ES-I3 (cell line): ENCODE measurements around the gene ARMS2.

Experiments used
- H3K36me3 ChIP-seq: 2 replicates; pipeline ENCODE4 v1.6.1; 2013; ENCODE audit warnings: mild to moderate bottlenecking, low read length, control low read depth, moderate library complexity; ENCODE audit not compliant: insufficient read depth
- H3K4me1 ChIP-seq: 2 replicates; pipeline ENCODE4 v1.6.1; 2013; ENCODE audit warnings: mild to moderate bottlenecking, control low read depth, low read length; ENCODE audit not compliant: insufficient read depth
- H3K9ac ChIP-seq: 2 replicates; pipeline ENCODE4 v1.6.1; 2013; ENCODE audit warnings: low read depth, mild to moderate bottlenecking, low read length, moderate library complexity
- H3K9me3 ChIP-seq: 2 replicates; pipeline ENCODE4 v1.6.1; 2013; ENCODE audit warnings: mild to moderate bottlenecking, low read length, moderate library complexity; ENCODE audit not compliant: control insufficient read depth, insufficient read depth

ARMS2 gene

DNA sequence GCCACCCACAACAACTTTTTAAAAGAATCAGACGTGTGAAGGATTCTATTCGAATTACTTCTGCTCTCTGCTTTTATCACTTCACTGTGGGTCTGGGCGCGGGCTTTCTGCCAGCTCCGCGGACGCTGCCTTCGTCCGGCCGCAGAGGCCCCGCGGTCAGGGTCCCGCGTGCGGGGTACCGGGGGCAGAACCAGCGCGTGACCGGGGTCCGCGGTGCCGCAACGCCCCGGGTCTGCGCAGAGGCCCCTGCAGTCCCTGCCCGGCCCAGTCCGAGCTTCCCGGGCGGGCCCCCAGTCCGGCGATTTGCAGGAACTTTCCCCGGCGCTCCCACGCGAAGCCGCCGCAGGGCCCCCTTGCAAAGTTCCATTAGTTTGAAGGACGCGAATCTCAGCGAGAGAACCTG lies 6.4 kb downstream of the ARMS2 start:
- Histone ChIP-seq H3K36me3 (no peaks in the 10 kb centered on the region), H3K9ac (peak overlapping the region; percentile 42; the same call in 1 of the 2 replicates), H3K9me3 (no peaks in the 10 kb centered on the region), H3K4me1 (peaks cover 3% of the 10 kb centered on the region)

DNA sequence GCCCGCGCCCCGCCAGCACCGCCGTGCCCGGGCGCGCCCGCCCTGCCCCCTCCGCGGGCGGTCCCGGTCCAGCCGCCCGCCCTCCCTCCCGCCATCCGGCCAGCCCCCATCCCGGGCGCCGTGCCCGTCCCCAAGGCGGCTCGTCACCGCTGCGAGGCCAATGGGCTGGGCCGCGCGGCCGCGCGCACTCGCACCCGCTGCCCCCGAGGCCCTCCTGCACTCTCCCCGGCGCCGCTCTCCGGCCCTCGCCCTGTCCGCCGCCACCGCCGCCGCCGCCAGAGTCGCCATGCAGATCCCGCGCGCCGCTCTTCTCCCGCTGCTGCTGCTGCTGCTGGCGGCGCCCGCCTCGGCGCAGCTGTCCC lies 6.9 kb downstream of the ARMS2 start, which contains the start of gene HTRA1:
TSS of gene HTRA1 (plus strand) at position 187 of the 362 bp plus-strand sequence. CDS start at position 287, 100 bp downstream.
- Histone ChIP-seq H3K36me3 (no peaks in the 10 kb centered on the region), H3K9me3 (no peaks in the 10 kb centered on the region), H3K9ac (peak within 1 kb of the TSS; percentile 42), H3K4me1 (peaks cover 3% of the 10 kb centered on the region)

DNA sequence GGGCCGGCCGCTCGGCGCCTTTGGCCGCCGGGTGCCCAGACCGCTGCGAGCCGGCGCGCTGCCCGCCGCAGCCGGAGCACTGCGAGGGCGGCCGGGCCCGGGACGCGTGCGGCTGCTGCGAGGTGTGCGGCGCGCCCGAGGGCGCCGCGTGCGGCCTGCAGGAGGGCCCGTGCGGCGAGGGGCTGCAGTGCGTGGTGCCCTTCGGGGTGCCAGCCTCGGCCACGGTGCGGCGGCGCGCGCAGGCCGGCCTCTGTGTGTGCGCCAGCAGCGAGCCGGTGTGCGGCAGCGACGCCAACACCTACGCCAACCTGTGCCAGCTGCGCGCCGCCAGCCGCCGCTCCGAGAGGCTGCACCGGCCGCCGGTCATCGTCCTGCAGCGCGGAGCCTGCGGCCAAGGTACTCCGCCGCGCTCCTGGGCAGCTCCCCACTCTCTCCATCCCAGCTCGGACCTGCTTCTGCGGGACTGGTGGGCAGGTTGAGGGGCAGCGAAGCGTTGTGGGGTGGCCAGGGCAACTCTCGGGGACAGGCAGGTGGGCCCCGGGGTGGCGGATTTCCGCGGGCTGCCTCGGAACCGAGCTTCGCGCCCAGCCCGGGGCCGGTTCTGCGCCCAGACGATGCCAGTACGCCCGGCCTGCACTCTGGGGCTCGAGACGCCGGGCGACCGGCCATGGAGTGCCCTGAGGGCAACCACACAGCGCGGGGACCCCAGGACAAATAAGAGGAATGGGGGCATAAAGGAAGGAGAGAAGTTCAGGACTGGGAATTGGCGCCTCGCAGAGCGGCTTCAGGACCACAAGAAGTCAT lies 7.5 kb downstream of the ARMS2 start:
- Histone ChIP-seq H3K36me3 (no peaks in the 10 kb centered on the region), H3K9me3 (no peaks in the 10 kb centered on the region), H3K4me1 (peaks cover 3% of the 10 kb centered on the region), H3K9ac (peak overlapping the region; percentile 36)

DNA sequence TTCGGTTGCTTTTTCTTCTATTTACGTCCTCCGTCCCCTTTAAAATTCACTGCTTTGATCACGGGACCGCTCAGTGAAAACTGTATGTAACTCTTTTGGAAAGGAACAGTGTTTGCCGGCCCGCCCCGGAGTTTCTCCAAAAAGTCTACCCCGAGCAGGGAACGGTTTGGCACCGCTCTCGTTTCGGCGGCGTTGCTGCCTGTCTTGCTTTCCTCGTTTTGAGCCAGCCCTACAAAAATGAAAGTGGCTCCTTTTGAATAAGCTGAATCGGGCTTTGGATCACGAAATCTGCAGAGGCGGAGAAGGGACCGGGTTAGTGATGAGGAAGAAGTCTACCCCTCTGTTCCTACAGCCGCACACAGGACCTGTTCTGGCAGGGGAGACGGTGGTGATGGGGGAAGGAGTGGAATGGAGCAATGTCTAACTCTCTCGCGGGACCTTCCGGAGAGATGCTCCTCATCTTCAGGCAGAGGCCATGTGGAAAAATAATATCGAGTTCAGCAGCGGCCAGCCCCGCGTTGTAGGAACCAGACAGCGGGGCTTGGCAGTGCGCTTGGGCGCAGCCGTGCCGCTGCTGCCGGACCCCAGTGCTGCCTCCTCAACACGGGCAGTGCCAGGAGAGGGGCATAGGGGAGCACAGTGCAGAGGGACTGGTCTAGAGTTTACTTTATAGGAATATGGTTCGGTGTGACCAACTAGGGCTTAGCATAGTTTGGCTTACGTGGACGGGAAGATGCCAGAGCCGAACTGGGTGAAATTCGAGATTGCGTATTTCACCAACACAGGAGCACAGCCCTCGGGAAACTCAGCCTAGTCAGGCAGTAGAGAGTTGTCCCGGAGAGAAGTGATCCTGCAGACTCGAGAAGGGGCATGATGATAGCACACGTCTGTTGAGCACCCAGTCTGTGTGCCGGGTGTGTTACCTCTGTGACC lies 8.3 kb downstream of the ARMS2 start:
- Histone ChIP-seq H3K4me1 (peaks cover 3% of the 10 kb centered on the region), H3K9ac (peak overlapping the region; percentile 36), H3K9me3 (no peaks in the 10 kb centered on the region), H3K36me3 (no peaks in the 10 kb centered on the region)

DNA sequence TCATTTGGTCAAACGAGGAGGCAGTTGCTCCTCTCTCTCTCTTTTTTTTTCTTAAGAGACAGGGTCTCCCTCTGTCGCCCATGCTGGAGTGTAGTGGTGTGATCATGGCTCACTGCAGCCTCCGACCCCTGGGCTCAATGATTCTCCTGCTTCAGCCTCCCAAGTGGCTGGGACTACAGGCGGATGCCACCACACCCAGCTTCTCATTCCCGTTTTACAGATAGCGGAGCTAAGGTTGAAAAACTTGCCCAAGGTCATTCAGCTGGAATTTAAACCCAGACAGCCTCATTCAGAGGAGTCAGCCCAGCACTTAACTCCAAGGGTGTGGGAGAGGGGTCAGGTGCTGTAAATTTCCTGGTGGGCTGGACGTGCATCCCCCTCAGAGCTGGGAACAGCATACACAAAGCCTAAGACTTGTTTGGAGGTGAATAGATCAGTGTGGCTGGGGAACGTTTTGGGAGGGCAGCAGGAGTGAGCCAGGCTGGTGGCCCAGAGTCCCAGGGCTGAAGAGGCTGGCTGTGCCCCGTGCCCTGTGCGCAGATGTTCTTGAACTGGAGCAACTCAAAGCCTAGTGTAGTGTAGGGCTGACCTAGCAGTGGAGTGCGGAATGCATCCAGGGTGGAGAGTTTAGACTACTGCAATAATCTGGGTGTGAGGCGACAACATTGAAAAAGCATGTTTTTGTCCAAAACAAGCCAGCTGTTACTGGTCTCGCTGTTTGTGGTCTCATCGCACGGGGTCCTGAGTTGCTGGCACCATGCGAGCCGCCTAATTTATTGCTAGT lies 9.2 kb downstream of the ARMS2 start:
- H3K4me1 ChIP-seq: peaks cover 3% of the 10 kb centered on the region
- H3K9me3 ChIP-seq: no peaks in the 10 kb centered on the region
- no peak overlapping the region for H3K9ac ChIP-seq
- no peaks in the 10 kb centered on the region for H3K36me3 ChIP-seq

DNA sequence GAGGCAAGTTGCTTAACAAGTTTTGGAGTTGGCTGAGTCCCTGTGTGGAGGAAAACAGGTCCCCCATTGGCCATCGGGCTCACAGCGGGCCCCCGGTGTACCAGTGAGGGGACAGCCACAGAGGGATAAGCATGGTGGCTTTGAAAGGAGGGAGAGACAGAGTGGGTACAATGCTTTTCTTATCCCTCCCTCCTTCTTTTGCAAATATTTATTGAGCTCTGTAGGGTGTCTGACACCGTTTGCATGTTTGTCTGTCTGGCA lies 9.7 kb downstream of the ARMS2 start:
- H3K4me1 ChIP-seq: peaks cover 3% of the 10 kb centered on the region
- H3K36me3 ChIP-seq: no peaks in the 10 kb centered on the region
- H3K9ac ChIP-seq: no peak overlapping the region
- H3K9me3 ChIP-seq: no peaks in the 10 kb centered on the region

DNA sequence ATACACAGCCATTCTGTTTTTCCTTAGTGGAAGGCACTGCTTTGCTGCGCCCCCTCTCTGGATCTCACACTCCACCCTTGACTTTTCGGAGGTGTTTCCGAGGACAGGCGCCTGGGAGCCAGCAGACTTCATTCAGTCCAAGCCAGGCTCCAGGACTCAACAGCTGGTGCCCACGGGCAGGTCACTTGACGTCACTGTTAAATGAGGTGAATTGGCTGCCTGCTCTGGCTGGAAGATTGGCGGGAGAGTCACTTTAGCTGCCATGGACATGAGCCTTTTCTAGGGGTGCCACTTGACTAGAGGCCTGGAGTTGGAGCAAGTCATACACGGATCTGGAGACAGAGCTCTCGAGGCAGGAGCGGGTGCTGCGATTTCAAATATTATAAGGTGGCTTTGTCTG lies 10.1 kb downstream of the ARMS2 start:
- Histone ChIP-seq H3K9ac (no peak overlapping the region), H3K4me1 (peaks cover 3% of the 10 kb centered on the region), H3K9me3 (no peaks in the 10 kb centered on the region), H3K36me3 (no peaks in the 10 kb centered on the region)

DNA sequence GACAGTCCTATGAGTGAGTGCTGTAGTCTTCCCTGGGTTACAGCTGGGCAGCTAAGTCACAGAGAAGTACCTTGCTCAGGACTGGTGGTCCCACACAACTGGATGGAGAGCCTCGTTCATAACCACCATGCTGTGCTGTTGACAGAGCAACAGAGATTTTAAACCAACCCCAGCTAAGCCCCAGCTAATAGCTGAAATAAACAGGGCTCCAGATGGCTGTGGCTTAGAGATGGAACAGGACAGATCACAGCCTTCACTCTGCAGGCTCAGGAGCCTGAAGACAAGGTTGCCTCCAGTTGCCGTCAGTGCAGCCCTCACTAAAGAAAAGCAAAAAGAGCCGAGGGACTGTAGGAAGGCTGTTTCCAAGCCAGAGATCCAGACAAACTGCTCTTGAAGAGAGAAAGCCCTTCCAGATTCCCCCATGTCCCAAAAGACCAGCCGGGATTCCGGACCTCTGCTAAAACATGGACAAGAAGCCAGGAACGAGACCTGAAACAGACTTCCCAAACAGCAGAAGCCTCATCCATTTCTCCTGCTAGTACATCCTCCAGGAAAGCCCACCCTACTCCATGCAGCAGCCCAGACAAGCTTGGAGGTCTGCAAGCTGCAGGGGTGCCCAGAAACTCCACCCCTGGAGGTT lies 11.1 kb downstream of the ARMS2 start:
- H3K9ac ChIP-seq: no peak overlapping the region
- peaks cover 3% of the 10 kb centered on the region; the same call in 1 of the 2 replicates for H3K4me1 ChIP-seq
- no peaks in the 10 kb centered on the region for H3K36me3 ChIP-seq
- no peaks in the 10 kb centered on the region for H3K9me3 ChIP-seq

DNA sequence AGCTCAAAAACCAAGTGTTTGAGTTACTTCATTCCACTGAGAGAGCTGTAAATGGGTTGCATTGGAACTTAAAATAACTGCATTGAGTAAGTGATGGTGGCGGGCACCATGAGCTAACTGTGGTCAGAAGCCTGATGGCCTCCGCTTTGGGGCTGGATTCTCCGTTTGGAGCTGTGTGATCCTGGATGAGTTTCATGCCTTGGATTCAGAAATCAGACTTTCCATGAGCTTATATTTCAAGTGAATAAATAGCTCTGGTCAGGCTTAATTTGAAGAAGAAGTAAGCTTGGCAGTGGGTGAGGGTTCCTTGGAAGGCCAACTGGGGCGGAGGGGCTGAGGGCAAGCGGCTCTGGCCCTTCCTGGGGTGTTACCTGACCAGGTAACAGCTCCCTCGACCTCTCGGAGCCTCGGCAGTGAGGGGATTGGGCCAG lies 12.5 kb downstream of the ARMS2 start:
- peaks cover 3% of the 10 kb centered on the region; the same call in 1 of the 2 replicates for H3K4me1 ChIP-seq
- H3K36me3 ChIP-seq: no peaks in the 10 kb centered on the region
- H3K9ac ChIP-seq: no peak overlapping the region
- no peaks in the 10 kb centered on the region for H3K9me3 ChIP-seq

DNA sequence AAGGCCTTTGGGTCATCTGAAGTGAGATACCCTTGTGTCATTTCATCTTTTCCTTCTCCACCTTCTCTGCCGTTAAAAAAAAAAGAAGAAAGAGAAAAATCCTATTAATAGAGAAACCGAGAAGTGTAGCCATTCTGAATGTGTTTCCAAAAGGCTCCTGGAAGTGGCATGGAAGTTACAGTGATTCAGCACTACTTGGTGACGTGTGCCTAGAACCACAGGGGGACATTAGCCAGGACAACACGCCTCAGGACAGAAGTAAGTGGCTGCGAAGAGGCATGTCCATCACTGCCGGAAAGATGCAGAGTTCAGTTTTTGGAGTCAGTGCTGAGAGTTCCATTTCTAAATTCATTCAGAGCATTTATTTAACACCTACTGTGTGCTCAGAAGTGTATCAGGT lies 13.2 kb downstream of the ARMS2 start:
- Histone ChIP-seq H3K9ac (no peak overlapping the region), H3K36me3 (no peaks in the 10 kb centered on the region), H3K4me1 (peaks cover 3% of the 10 kb centered on the region; the same call in 1 of the 2 replicates), H3K9me3 (no peaks in the 10 kb centered on the region)

DNA sequence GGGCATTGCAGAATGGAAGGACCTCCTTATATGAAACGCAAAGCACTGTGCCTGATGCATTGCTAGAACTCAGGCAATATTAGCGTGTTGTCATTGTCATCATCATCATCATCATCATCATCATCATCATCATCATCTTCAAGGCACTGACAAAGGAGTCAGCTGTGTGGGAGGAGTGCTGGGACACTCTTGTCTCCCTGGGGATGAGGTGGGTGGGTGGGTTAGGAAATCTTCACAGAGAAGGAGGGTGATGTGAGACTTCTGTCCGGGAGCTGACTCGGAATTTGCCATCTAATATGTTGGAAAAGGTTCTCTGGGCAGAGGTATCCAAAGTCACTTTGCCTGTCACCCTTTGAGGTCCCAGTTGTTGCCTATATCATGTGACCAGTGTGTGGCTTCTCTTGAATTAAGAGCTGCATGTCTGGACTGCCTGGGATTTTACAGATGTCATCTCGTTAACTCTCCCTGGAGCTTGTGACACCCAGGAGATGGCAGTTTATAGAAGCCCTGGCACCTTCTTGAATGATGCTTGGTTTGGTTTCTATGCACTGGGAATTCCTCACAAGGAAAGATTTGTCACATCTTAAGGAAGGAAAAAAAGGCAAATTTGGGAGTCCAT lies 14.0 kb downstream of the ARMS2 start:
- Histone ChIP-seq H3K36me3 (no peaks in the 10 kb centered on the region), H3K9ac (no peak overlapping the region), H3K4me1 (no peaks in the 10 kb centered on the region), H3K9me3 (no peaks in the 10 kb centered on the region)

DNA sequence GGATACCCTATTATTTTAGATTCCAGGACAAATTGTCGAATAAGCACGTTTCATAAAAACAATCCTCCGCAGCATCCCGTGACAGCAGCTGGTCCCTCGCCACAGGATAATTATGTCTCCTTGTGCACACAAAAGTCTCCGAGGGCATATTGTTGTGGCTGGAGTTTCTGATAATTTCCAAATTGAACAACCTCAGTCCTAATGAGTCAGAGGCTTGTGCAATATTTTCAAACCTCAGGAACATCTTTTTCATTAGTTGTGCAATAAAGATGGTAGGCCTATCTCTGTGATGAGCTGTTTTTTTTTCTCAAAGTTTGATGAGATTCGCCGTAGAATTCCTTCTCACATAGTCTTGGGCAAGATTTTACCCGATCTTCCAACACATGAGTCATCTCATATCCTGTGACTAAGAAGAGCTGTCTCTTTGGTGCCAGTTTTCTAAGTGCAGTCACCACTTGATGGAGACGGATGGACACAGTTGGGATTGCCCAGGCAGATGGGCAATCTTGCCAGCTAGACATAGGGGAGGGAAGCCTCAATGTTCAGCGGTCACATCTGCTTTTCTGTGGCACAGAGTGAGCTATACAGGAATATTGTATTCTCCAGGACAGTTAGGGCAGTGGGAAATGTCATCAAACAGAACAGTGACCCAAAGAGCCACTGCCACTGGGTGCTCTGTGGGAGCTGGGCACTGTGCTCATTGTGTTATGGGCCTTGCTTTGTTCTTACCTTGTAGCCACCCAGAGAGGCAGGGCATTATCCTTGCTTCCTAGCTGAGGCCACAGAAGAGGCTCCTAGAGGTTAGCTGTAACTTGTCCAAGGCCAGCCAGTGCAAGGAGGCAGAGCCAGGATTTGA lies 14.7 kb downstream of the ARMS2 start:
- no peak overlapping the region for H3K9ac ChIP-seq
- H3K36me3 ChIP-seq: no peaks in the 10 kb centered on the region
- H3K4me1 ChIP-seq: peaks cover 3% of the 10 kb centered on the region; the same call in 1 of the 2 replicates

DNA sequence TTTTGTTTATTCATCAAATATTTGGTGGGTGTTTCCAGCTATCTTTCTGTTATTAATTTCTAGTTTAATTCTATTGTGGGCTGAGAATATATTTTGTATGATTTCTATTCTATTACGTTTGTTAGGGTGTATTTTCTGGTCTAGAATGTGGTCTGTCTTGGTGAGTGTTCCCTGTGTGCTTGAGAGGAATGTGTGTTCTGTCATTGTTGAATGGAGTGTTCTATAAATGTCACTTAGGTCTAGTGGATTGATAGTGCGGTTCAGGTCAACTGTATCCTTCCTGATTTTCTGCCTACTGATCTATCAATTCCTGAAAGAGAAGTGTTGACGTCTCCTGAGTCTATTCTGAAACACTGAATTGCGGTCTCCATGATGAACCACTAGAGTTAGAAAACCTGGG lies 15.4 kb downstream of the ARMS2 start:
- H3K9ac ChIP-seq: no peak overlapping the region
- peaks cover 10% of the 10 kb centered on the region for H3K4me1 ChIP-seq
- no peaks in the 10 kb centered on the region for H3K9me3 ChIP-seq
- no peaks in the 10 kb centered on the region for H3K36me3 ChIP-seq

More for the DNA sequence above, 14.7 kb downstream of the ARMS2 start:
- H3K9me3 ChIP-seq: no peaks in the 10 kb centered on the region
